Neural cell (in vitro differentiated cells): Measurements from ENCODE around the gene GSE1. TPM values are rescaled to one million over a fixed set of nuclear protein-coding genes. Genes with fewer than 3 reads are reported as not detected.

Experiments
- H2AFZ ChIP-seq: fragments of 200-600, 300-800 bp; sonication (generic), shearing (Covaris generic); 2 replicates; pipeline ENCODE4 v1.6.0; 2014; ENCODE audit warnings: low read depth, mild to moderate bottlenecking, antibody characterized with exemption, low read length, moderate library complexity
- H3F3A ChIP-seq: fragments of 200-600 bp; shearing (Covaris generic); 2 replicates; pipeline ENCODE4 v1.6.1; 2016; ENCODE audit warnings: mild to moderate bottlenecking, moderate library complexity, mixed read lengths, antibody characterized with exemption, low read length; ENCODE audit not compliant: insufficient read depth, poor library complexity, severe bottlenecking
- H3K27ac ChIP-seq: fragments of 200-600, 300-800 bp; sonication (generic), shearing (Covaris generic); 2 replicates; pipeline ENCODE4 v1.5.1; 2014; ENCODE audit warnings: mild to moderate bottlenecking, low read length, moderate library complexity
- H3K27me3 ChIP-seq: fragments of 300-800, 200-600 bp; sonication (generic), shearing (Covaris generic); 2 replicates; pipeline ENCODE4 v1.6.0; 2014; ENCODE audit warnings: mild to moderate bottlenecking, low read depth, low read length, moderate library complexity; ENCODE audit not compliant: insufficient read depth
- H3K36me3 ChIP-seq: fragments of 300-800, 200-600 bp; sonication (generic), shearing (Covaris generic); 2 replicates; pipeline ENCODE4 v1.5.1; 2014; ENCODE audit warnings: mild to moderate bottlenecking, antibody characterized with exemption, low read length, moderate library complexity; ENCODE audit not compliant: insufficient read depth
- H3K4me2 ChIP-seq: fragments of 300-800, 200-600 bp; sonication (generic), shearing (Covaris generic); 2 replicates; pipeline ENCODE4 v1.6.0; 2014; ENCODE audit warnings: mild to moderate bottlenecking, low read length
- H3K4me3 ChIP-seq: fragments of 300-800, 200-600 bp; sonication (generic), shearing (Covaris generic); 2 replicates; pipeline ENCODE4 v1.5.1; 2014; ENCODE audit warnings: mild to moderate bottlenecking, low read length, moderate library complexity
- H3K79me2 ChIP-seq: fragments of 200-600 bp; shearing (Covaris generic); replicated peaks from 2 replicates; pipeline ENCODE4 v1.6.0; 2014; ENCODE audit warnings: mild to moderate bottlenecking, low read length, moderate library complexity; ENCODE audit not compliant: insufficient read depth
- H3K9ac ChIP-seq: fragments of 300-800, 200-600 bp; sonication (generic), shearing (Covaris generic); 2 replicates; pipeline ENCODE4 v1.6.1; 2016; ENCODE audit warnings: mild to moderate bottlenecking, low read length, mixed read lengths
- H3K9me2 ChIP-seq: fragments of 200-600 bp; shearing (Covaris generic); 2 replicates; pipeline ENCODE4 v1.6.1; 2016; ENCODE audit warnings: mild to moderate bottlenecking, low read length, mixed read lengths; ENCODE audit not compliant: insufficient read depth
- H3K9me3 ChIP-seq: fragments of 200-600, 300-800 bp; sonication (generic), shearing (Covaris generic); 2 replicates; pipeline ENCODE4 v1.6.1; 2016; ENCODE audit warnings: mild to moderate bottlenecking, mixed run types, low read length, moderate library complexity, mixed read lengths
- H4K20me1 ChIP-seq: fragments of 200-600 bp; shearing (Covaris generic); 2 replicates; pipeline ENCODE4 v1.6.1; 2016; ENCODE audit warnings: mild to moderate bottlenecking, mixed run types; ENCODE audit not compliant: insufficient read depth
- CTCF ChIP-seq: fragments of 450-650 bp; IDR thresholded peaks from 2 replicates; pipeline ENCODE4 v1.5.1; 2014; ENCODE audit warnings: antibody characterized with exemption, mild to moderate bottlenecking, moderate library complexity; ENCODE audit not compliant: poor library complexity, severe bottlenecking
- EP300 ChIP-seq: fragments of 450-650 bp; conservative IDR thresholded peaks from 2 replicates; pipeline ENCODE4 v1.6.1; 2014; ENCODE audit warnings: antibody characterized with exemption, mild to moderate bottlenecking, moderate library complexity; ENCODE audit not compliant: poor library complexity, severe bottlenecking
- EZH2 ChIP-seq: fragments of 200-600, 300-800 bp; shearing (Covaris generic), sonication (generic); IDR thresholded peaks from 2 replicates; pipeline ENCODE4 v1.6.1; 2014; ENCODE audit warnings: antibody characterized with exemption, low read length, borderline replicate concordance, mild to moderate bottlenecking; ENCODE audit not compliant: insufficient read depth, poor library complexity, severe bottlenecking
- MXI1 ChIP-seq: fragments of 450-650 bp; conservative IDR thresholded peaks from 2 replicates; pipeline ENCODE4 v1.6.1; 2014; ENCODE audit warnings: antibody characterized with exemption, mild to moderate bottlenecking; ENCODE audit not compliant: poor library complexity, severe bottlenecking
- POLR2AphosphoS5 ChIP-seq: IDR thresholded peaks from 2 replicates; pipeline ENCODE4 v1.6.1; 2012
- RAD21 ChIP-seq: fragments of 450-650 bp; conservative IDR thresholded peaks from 2 replicates; pipeline ENCODE4 v1.6.1; 2014; ENCODE audit warnings: antibody characterized with exemption, mild to moderate bottlenecking, moderate library complexity
- SMC3 ChIP-seq: fragments of 450-650 bp; conservative IDR thresholded peaks from 2 replicates; pipeline ENCODE4 v1.6.1; 2014; ENCODE audit warnings: antibody characterized with exemption, mild to moderate bottlenecking, moderate library complexity; ENCODE audit not compliant: poor library complexity
- TAF1 ChIP-seq: IDR thresholded peaks from 2 replicates; pipeline ENCODE4 v1.6.1; 2012; ENCODE audit warnings: low read depth
- polyA plus RNA-seq: library from polyadenylated mRNA; depleted of rRNA; stranded (reverse); fragments of >200 nt; gene quantifications from 2 replicates; pipeline ENCODE4 v1.2.3, GENCODE V29; 2014
- TF ChIP-seq, protein P1 (sequence below): IDR thresholded peaks from 2 replicates; pipeline ENCODE4 v1.6.1; 2012; ENCODE audit warnings: borderline replicate concordance

Gene GSE1
- polyA plus RNA-seq, 1 donor from 2014 or later, result 35.6 TPM

DNA sequence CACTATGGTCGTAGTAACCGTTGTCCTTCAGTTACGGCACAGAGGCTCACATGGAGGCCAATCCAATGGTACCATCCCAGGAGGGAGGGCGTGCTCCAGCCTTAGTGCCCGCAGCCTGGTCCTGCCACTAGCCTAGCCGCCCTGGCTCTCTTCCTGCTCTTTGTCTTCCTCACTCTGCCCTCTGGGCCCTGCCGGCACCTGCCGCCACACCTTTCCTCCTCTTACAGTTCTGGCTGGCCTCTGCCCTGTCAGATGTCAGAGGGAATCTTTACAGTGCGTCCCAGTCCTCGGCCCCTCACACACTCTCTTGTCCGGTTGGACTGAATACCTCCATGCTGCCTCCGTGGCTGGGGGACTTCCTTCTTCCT lies 52.2 kb downstream of the GSE1 start:
- H3K9me3 ChIP-seq, result no peaks in the 10 kb centered on the region
- no peak for TF ChIP-seq POLR2AphosphoS5
- TF ChIP-seq EZH2, result no peak
- no peak for TF ChIP-seq RAD21
- TF ChIP-seq SMC3, result no peak
- no peak for TF ChIP-seq TAF1
- no peak for TF ChIP-seq MXI1
- no peak for TF ChIP-seq CTCF
- TF ChIP-seq, protein P1, sequence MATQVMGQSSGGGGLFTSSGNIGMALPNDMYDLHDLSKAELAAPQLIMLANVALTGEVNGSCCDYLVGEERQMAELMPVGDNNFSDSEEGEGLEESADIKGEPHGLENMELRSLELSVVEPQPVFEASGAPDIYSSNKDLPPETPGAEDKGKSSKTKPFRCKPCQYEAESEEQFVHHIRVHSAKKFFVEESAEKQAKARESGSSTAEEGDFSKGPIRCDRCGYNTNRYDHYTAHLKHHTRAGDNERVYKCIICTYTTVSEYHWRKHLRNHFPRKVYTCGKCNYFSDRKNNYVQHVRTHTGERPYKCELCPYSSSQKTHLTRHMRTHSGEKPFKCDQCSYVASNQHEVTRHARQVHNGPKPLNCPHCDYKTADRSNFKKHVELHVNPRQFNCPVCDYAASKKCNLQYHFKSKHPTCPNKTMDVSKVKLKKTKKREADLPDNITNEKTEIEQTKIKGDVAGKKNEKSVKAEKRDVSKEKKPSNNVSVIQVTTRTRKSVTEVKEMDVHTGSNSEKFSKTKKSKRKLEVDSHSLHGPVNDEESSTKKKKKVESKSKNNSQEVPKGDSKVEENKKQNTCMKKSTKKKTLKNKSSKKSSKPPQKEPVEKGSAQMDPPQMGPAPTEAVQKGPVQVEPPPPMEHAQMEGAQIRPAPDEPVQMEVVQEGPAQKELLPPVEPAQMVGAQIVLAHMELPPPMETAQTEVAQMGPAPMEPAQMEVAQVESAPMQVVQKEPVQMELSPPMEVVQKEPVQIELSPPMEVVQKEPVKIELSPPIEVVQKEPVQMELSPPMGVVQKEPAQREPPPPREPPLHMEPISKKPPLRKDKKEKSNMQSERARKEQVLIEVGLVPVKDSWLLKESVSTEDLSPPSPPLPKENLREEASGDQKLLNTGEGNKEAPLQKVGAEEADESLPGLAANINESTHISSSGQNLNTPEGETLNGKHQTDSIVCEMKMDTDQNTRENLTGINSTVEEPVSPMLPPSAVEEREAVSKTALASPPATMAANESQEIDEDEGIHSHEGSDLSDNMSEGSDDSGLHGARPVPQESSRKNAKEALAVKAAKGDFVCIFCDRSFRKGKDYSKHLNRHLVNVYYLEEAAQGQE, result no peak
- no peak for TF ChIP-seq EP300
- H3K4me3 ChIP-seq, result no peak overlapping the region
- H2AFZ ChIP-seq, result no peak overlapping the region
- H3K79me2 ChIP-seq, result no peaks in the 10 kb centered on the region
- H3K36me3 ChIP-seq, result peaks cover 16% of the 10 kb centered on the region
- no peak overlapping the region for H3K27ac ChIP-seq
- no peaks in the 10 kb centered on the region for H4K20me1 ChIP-seq
- no peaks in the 10 kb centered on the region for H3K27me3 ChIP-seq
- no peaks in the 10 kb centered on the region for H3F3A ChIP-seq
- no peak overlapping the region for H3K9ac ChIP-seq
- H3K9me2 ChIP-seq, result no peaks in the 10 kb centered on the region
- H3K4me2 ChIP-seq, result no peak overlapping the region

DNA sequence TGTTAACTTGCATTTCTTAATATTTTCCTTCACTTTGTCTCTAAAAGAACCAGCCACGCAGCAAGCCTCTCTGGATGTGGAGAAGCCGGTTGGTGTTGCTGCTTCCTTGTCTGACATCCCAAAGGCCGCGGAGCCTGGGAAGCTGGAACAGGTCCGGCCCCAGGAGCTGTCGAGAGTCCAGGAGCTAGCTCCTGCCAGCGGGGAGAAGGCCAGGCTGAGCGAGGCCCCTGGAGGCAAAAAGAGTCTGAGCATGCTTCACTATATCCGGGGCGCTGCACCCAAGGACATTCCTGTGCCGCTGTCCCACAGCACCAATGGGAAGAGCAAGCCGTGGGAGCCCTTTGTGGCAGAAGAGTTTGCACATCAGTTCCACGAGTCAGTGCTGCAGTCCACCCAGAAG lies 52.8 kb downstream of the GSE1 start:
- Histone ChIP-seq H3K9me3 (no peaks in the 10 kb centered on the region), H3K27me3 (no peaks in the 10 kb centered on the region), H3K27ac (no peak overlapping the region), H3K4me2 (no peak overlapping the region), H3K9me2 (no peaks in the 10 kb centered on the region), H3K36me3 (peaks cover 16% of the 10 kb centered on the region), H3K79me2 (no peaks in the 10 kb centered on the region), H3F3A (no peaks in the 10 kb centered on the region), H3K4me3 (no peak overlapping the region), H3K9ac (no peak overlapping the region), H2AFZ (no peak overlapping the region), H4K20me1 (no peaks in the 10 kb centered on the region)
- TF ChIP-seq, protein P1, result no peak
- TF ChIP-seq EP300 (no peak), POLR2AphosphoS5 (no peak), MXI1 (no peak), TAF1 (no peak), SMC3 (no peak), RAD21 (no peak), EZH2 (no peak), CTCF (no peak)
